GM18507 (cell line): ENCODE measurements around the gene ZBTB12.

Experiments used
- DNase-seq: peaks from one replicate; pipeline ENCODE4 v3.0.0; 2011; ENCODE audit warnings: low read depth; ENCODE audit not compliant: insufficient read length; ENCODE audit errors: extremely low spot score
- FAIRE-seq: peaks from 2 replicates; lab custom pipeline; 2011; peaks lifted over from hg19 to GRCh38; lab: Jason Lieb, UNC

ZBTB12 gene

GRCh38 chr6:31899882-31900722 is 1.8 kb downstream of the ZBTB12 start:
- no peak for DNase-seq
- no peak for FAIRE-seq

GRCh38 chr6:31899215-31899614 is 2.7 kb downstream of the ZBTB12 start:
- DNase-seq (no peak), FAIRE-seq (no peak)

GRCh38 chr6:31898383-31899011 is 3.4 kb downstream of the ZBTB12 start:
- DNase-seq, result no peak
- peak; percentile 65 for FAIRE-seq

- FAIRE-seq, result peak; percentile 90
- peak; percentile 78 for DNase-seq
Measured at GRCh38 chr6:31897612-31898382, 4.1 kb downstream of the ZBTB12 start, which contains the start of gene EHMT2. Gene EHMT2 (minus strand): TSS chr6:31897698. CDS start chr6:31897677, 21 bp downstream.

- no peak for DNase-seq
- FAIRE-seq, result no peak
Measured at GRCh38 chr6:31896856-31897611, 4.9 kb downstream of the ZBTB12 start.

- DNase-seq, result no peak
- FAIRE-seq, result no peak
Measured at GRCh38 chr6:31896493-31896855, 5.4 kb downstream of the ZBTB12 start.

GRCh38 chr6:31892821-31893220 is 9.1 kb downstream of the ZBTB12 start:
- no peak for FAIRE-seq
- DNase-seq, result no peak

GRCh38 chr6:31889331-31889972 is 12.4 kb downstream of the ZBTB12 start:
- FAIRE-seq (no peak), DNase-seq (no peak)

GRCh38 chr6:31888276-31889258 is 13.3 kb downstream of the ZBTB12 start:
- FAIRE-seq (peak; percentile 36), DNase-seq (no peak)

GRCh38 chr6:31887173-31888007 is 14.5 kb downstream of the ZBTB12 start:
- DNase-seq, result no peak
- no peak for FAIRE-seq

- FAIRE-seq, result no peak
- DNase-seq, result no peak
Measured at GRCh38 chr6:31886541-31886991, 15.3 kb downstream of the ZBTB12 start.

- no peak for DNase-seq
- FAIRE-seq, result no peak
Measured at GRCh38 chr6:31884528-31885035, 17.3 kb downstream of the ZBTB12 start.

GRCh38 chr6:31883676-31884075 is 18.2 kb downstream of the ZBTB12 start:
- DNase-seq, result no peak
- FAIRE-seq, result no peak

GRCh38 chr6:31882344-31882743 is 19.5 kb downstream of the ZBTB12 start:
- DNase-seq (no peak), FAIRE-seq (no peak)

- FAIRE-seq, result no peak
Measured at GRCh38 chr6:31881136-31881859, 20.6 kb downstream of the ZBTB12 start.

GRCh38 chr6:31880616-31881015 is 21.3 kb downstream of the ZBTB12 start:
- FAIRE-seq (no peak), DNase-seq (no peak)

More at GRCh38 chr6:31881136-31881859, 20.6 kb downstream of the ZBTB12 start:
- no peak for DNase-seq
